ENCODE measurements around the gene MMP14.

- TF ChIP-seq CTCF (IDR thresholded peaks at IDR 0.05) (no peak), EP300 (IDR thresholded peaks at IDR 0.05) (no peak)
Measured at GRCh38 chr14:22877000-22877501, 40.7 kb downstream of the MMP14 start.

Data from sigmoid colon (tissue), 4 donors.